HG02885 (cell line): Measurements from ENCODE around the gene SEC23IP.

Experiments used
- ATAC-seq: cut with Tn5 transposase; IDR thresholded peaks from one replicate; pipeline ENCODE4 v1.9.1; 2021; ENCODE audit warnings: mild to moderate bottlenecking; ENCODE audit not compliant: unreplicated experiment, poor library complexity

Gene SEC23IP

GRCh38 chr10:119931871-119932270 is 39.3 kb downstream of the SEC23IP start:
- ATAC-seq: no peak

- no peak for ATAC-seq
These were observed 40.1 kb downstream of the SEC23IP start for GRCh38 chr10:119932631-119933030.

GRCh38 chr10:119933179-119933578 is 40.6 kb downstream of the SEC23IP start:
- ATAC-seq: no peak

- ATAC-seq: no peak
These were observed 48.0 kb downstream of the SEC23IP start for GRCh38 chr10:119940487-119940886.

- no peak for ATAC-seq
These were observed 50.4 kb downstream of the SEC23IP start for GRCh38 chr10:119942973-119943372.

DNA sequence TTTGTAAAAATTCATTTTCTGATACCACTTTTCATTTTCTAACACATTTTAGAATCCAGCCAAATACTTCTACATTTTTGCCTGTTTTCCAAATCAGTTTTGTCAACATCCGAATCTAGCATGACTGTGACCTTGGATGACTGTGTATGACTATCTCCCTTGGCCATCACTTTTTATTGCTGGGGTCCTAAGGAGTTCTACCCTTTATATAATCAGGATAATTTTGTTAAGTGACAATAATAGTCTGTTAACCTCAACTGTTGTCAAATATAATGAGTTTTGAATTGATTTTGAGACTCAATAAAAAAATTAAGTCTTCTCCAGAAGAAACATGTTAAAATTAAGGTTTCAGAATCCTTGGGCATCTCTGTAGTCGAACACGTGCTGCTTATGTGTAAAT is 53.3 kb downstream of the SEC23IP start:
- ATAC-seq: no peak

- ATAC-seq: no peak
These were observed 54.8 kb downstream of the SEC23IP start for GRCh38 chr10:119947300-119947699.

DNA sequence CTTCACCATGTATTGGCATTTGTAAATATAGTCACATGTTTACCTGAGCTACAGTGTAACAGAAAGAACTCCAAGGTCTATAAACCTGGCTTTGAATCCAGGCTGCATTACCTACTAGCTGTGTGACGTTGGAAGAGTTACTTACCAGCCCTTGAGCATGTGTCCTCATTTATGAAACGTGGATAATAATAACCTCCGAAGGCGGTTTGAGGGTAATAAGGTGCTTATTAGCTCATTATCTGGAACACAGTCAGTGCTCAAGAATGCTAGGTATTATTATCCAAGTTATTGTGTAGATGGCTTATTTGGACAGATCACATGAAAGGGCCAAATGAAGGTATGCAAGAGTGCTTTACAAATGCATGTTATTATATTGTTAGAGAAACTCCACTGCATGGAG is 64.9 kb downstream of the SEC23IP start:
- ATAC-seq: no peak

- ATAC-seq: no peak
These were observed 70.3 kb downstream of the SEC23IP start for GRCh38 chr10:119962837-119963236.

DNA sequence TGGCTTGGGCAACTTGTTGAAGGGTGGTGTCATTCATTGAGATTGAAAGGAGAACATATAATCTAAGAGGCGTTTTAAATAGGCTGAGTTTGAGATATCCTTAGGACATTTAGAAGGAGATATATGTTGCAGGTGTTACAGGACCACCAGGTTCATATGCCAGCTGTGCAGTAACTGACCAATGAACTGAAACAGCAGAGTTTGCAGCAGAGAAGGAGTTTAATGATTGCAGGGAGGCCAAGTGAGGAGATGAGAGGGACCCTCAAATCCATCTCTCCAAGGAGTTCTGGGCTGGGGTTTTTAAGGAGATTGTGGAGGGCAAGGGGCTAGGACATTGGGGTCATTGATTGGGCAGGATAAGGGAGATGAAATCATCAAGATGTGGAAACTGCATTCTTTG is 74.5 kb downstream of the SEC23IP start:
- ATAC-seq: no peak

GRCh38 chr10:119969609-119970008 is 77.1 kb downstream of the SEC23IP start:
- no peak for ATAC-seq

DNA sequence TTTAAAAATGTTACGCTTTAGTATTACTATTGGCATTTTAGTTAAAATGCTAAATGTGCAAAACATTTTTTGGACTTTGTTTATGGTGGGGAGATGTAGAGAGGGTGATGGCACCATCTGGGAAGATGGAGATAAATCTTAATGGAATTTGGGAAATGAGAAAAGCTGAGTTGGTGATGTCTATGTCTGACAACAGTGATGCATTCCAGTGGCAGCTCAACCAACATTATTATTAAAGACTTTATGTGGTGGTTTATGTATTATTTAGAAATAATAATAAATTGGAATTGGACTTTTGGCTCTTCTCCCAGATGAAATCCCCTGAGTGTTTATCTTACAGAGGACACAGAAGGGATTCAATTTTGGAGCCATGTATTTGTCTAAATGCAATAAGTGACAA is 77.6 kb downstream of the SEC23IP start:
- ATAC-seq: no peak

DNA sequence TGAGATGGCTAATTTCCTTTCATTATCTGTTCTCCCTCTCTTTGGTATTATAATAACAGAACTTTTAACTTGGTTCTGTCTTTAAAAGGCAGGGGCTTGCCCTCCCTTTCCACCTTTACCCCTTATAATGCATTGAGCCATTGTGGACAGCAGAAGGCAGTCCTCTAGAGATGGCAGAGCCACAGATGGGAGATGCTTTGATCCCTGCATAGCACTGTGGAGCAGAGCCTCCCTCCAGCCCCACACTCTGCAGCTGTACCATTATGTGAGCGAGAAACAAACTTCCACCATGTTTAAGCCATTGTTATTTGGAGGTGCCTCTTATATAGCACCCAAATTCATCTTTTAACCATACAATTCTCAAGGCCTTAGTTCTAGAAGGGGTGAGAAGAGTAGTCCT is 78.4 kb downstream of the SEC23IP start:
- ATAC-seq: no peak

DNA sequence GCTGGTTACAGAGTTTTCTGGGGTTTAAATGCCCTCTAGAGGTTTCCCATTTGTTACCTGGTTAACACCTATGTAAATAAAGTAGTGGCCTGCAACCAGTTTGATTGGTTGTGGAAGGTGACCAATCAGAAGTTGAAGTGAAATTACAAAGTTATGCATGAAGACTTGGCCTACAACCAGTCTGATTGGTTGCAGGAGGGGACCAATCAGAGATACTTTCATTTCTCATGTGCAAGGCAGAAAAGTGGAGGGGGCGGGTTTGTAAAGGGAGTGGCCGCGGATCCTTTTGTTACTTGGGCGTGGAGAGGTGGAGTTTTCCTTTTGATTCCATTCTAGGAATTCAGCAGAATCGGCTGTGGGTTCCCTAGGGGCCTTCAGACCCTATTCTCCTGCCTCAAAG is 80.8 kb downstream of the SEC23IP start:
- ATAC-seq: no peak

DNA sequence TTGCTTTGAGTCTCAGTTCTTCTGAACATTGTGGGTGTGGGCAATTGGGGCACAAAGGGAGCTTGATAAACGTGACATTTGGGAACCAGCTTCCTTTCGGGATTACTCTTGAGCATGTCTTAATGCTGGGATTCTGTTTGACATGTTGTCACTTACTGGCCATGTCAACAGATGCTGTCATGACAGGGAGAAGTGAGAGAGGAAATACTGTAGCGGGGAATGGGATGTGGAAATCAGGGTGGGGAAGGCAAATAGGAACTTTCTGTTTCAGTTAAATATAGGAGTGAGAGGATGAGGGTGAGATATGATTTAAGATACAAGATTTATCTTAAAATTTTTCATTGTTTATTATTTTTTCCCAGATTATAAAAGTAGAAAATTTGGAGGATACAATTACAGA is 83.9 kb downstream of the SEC23IP start:
- ATAC-seq: no peak

DNA sequence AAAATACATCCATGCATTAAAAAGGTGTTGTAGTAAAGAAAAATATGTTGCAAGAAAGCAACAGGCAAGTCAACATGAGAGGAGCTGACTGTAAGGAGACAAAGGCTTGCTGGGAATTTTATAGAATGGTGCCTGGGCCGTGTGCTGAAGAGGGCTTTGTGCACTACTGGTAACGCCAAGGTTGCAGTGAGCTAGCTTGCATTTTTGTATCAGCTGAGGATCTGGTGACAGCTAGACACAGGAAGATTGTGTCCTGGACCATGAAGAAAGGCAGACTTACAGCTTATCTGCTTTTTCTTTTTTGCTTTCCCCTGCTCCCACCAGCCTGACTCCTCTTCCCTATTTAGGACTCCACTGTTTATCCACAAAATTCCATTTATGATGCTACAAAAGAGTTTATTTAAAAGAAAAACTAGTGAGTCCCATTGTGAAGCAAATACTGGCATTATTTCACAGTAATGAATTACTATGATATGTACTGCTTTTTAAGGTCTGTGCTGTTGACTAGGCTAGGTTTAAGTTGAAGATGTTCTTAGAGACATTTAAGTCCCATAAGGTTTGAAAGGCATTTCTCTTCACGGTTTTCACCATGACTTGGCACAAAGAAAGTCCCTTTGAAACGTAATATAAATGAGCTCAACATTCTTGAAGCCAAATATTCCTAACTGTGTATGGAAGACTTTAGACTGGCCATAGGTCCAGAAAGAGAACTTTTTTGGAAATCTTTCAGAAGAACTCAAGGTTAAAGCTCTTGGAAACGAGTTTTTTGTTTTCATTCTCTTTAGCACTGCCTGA is 88.6 kb downstream of the SEC23IP start:
- ATAC-seq: no peak

- ATAC-seq: no peak
These were observed 89.3 kb downstream of the SEC23IP start for GRCh38 chr10:119981826-119982225.

- no peak for ATAC-seq
These were observed 95.8 kb downstream of the SEC23IP start for GRCh38 chr10:119988333-119988732.

- ATAC-seq: no peak
These were observed 97.4 kb downstream of the SEC23IP start for GRCh38 chr10:119989966-119990365.

GRCh38 chr10:119991066-119991465 is 98.5 kb downstream of the SEC23IP start:
- no peak for ATAC-seq

- no peak for ATAC-seq
These were observed 99.3 kb downstream of the SEC23IP start for GRCh38 chr10:119991816-119992215.
